Measurements from ENCODE around the gene ACSM3. TPM values are rescaled to one million over a fixed set of nuclear protein-coding genes. Genes with fewer than 3 reads are reported as not detected.

ACSM3 gene
- total and polyA plus RNA-seq, 9 of the 15 experiments (the other 6 are each of a cell fraction or from before 2014, with no cell fraction given), result 112 to 420 (median 182) TPM

- TF ChIP-seq EWSR1 (IDR thresholded peaks at IDR 0.05; ENCODE audit: borderline replicate concordance, low read depth, partially characterized antibody) (no peak), ZNF609 (CRISPR knock-in tag; IDR thresholded peaks at IDR 0.05; ENCODE audit: borderline replicate concordance) (no peak), NCOA1 (IDR thresholded peaks at IDR 0.05; ENCODE audit: low read depth) (peak; percentile 31; the same call in 1 of the 2 replicates), ZNF639 (CRISPR knock-in tag; conservative IDR thresholded peaks at IDR 0.05 in 1 of 2, IDR thresholded peaks at IDR 0.05 in 1 of 2) (0 out of 4 replicates have a peak, but pooled peaks of 1 of the 2 experiments have one; percentile 13), RBBP5 (IDR thresholded peaks at IDR 0.05; ENCODE audit: borderline replicate concordance, insufficient read depth, low read length, poor library complexity, severe bottlenecking) (no peak), ZNF699 (CRISPR knock-in tag; IDR thresholded peaks at IDR 0.05; ENCODE audit: insufficient replicate concordance) (no peak), BRF1 (IDR thresholded peaks at IDR 0.05; ENCODE audit: borderline replicate concordance, extremely low read depth, insufficient read length) (no peak), ZBTB34 (CRISPR knock-in tag; IDR thresholded peaks at IDR 0.05) (no peak), ZBTB43 (CRISPR knock-in tag; IDR thresholded peaks at IDR 0.05) (no peak), MAFF (IDR thresholded peaks at IDR 0.05; ENCODE audit: low read length) (peak; percentile 64; the same call in 1 of the 2 replicates), ASH1L (IDR thresholded peaks at IDR 0.05; ENCODE audit: borderline replicate concordance, low read depth, partially characterized antibody) (no peak), CHD1 (IDR thresholded peaks at IDR 0.05; ENCODE audit: low read length) (no peak), SAFB2 (IDR thresholded peaks at IDR 0.05; ENCODE audit: borderline replicate concordance, low read depth, low read length, severe bottlenecking) (no peak), ETS1 (conservative IDR thresholded peaks at IDR 0.05; ENCODE audit: control insufficient read depth, low read depth, low read length) (no peak), NFE2 (IDR thresholded peaks at IDR 0.05; ENCODE audit: low read depth) (peak; percentile 78), ZBED1 (IDR thresholded peaks at IDR 0.05) (no peak)
These were observed 18.8 kb upstream of the ACSM3 start (continued) for GRCh38 chr16:20744922-20745440.

All from K562 (cell line).